B cell (primary cell): ENCODE data around the gene PPP2R2B. TPM values are rescaled to one million over a fixed set of nuclear protein-coding genes. Genes with fewer than 3 reads are reported as not detected.

Source experiments
- ATAC-seq: fragments of 200-7000 bp; cut with Tn5 transposase; one replicate; pipeline ENCODE4 v1.10.0; 2021; ENCODE audit warnings: low read depth, mild to moderate bottlenecking, moderate number of reproducible peaks, moderate library complexity
- CTCF ChIA-PET: fragments of 350-600 bp; sonication (Branson Sonifier 250); formaldehyde crosslinking; loops from one replicate; lab custom pipeline; 2021; ENCODE audit warnings: antibody characterized with exemption, inconsistent platforms; lab: Charles Lee
- POLR2A ChIA-PET: fragments of 350-600 bp; sonication (Branson Sonifier 250); formaldehyde crosslinking; loops from one replicate; lab custom pipeline; 2021; ENCODE audit warnings: antibody characterized with exemption; lab: Charles Lee
- DNase-seq: peaks from one replicate; pipeline ENCODE4 v3.0.0; 2013
- H2AFZ ChIP-seq: 2 replicates; pipeline ENCODE4 v1.6.1; 2012; ENCODE audit warnings: mild to moderate bottlenecking, low read depth, low read length; ENCODE audit not compliant: insufficient read depth, poor library complexity, severe bottlenecking
- H3K27ac ChIP-seq, 2 donors: 1 replicate in 1 of 2; 2 replicates in 1 of 2; pipeline ENCODE4 v1.5.1; 2012 to 2013; ENCODE audit warnings: low read length in 2 of 2, mild to moderate bottlenecking in 2 of 2, moderate library complexity in 1 of 2
- H3K27me3 ChIP-seq, 4 experiments: fragments of 200-600 bp in 1 of 4; sonication (generic) in 1 of 4; replicated peaks in 1 of 4; 1 replicate in 2 of 4; 2 replicates in 2 of 4; pipeline versions ENCODE4 v1.6.1 to v1.7.0; 2013 to 2016; ENCODE audit warnings: low read length in 3 of 4, mild to moderate bottlenecking in 2 of 4, mixed read lengths in 1 of 4, moderate library complexity in 1 of 4; ENCODE audit not compliant: insufficient read depth in 4 of 4, control insufficient read depth in 3 of 4; ENCODE audit errors: control extremely low read depth in 1 of 4
- H3K36me3 ChIP-seq, 2 experiments: replicated peaks in 1 of 2; 1 replicate in 1 of 2; 2 replicates in 1 of 2; pipeline versions ENCODE4 v1.6.1 to v1.7.1; 2013; ENCODE audit warnings: low read length in 1 of 2; ENCODE audit not compliant: insufficient read depth in 2 of 2, control insufficient read depth in 1 of 2; ENCODE audit errors: control extremely low read depth in 1 of 2, extremely low read depth in 1 of 2
- H3K4me1 ChIP-seq, 2 donors: fragments of 200-600 bp in 1 of 2; sonication (generic) in 1 of 2; 1 replicate in 1 of 2; 2 replicates in 1 of 2; pipeline versions ENCODE4 v1.5.1 to v1.6.1; 2013 to 2017; ENCODE audit warnings: low read length in 2 of 2; ENCODE audit not compliant: control insufficient read depth in 2 of 2, insufficient read depth in 2 of 2
- H3K4me2 ChIP-seq: replicated peaks from 2 replicates; pipeline ENCODE3; 2012; ENCODE audit warnings: mild to moderate bottlenecking, low read depth, low read length; ENCODE audit not compliant: poor library complexity, severe bottlenecking
- H3K4me3 ChIP-seq, 5 experiments: fragments of 200-600 bp in 1 of 5; sonication (generic) in 1 of 5; 1 replicate in 3 of 5; 2 replicates in 2 of 5; pipeline versions ENCODE4 v1.5.1 to v1.7.0; 2011 to 2016; ENCODE audit warnings: low read length in 4 of 5, mild to moderate bottlenecking in 4 of 5, low read depth in 2 of 5, control low read depth in 1 of 5, moderate library complexity in 1 of 5; ENCODE audit not compliant: insufficient read depth in 1 of 5; ENCODE audit errors: control extremely low read depth in 1 of 5, extremely low read depth in 1 of 5
- H3K79me2 ChIP-seq: fragments of 200-600 bp; sonication (generic); one replicate; pipeline ENCODE4 v1.6.0; 2016; ENCODE audit warnings: low read length; ENCODE audit not compliant: control insufficient read depth, insufficient read depth
- H3K9ac ChIP-seq: fragments of 200-600 bp; sonication (generic); 2 replicates; pipeline ENCODE4 v1.6.1; 2017; ENCODE audit warnings: mild to moderate bottlenecking, low read length, moderate library complexity
- H3K9me3 ChIP-seq, 3 donors: one replicate each; pipeline versions ENCODE4 v1.6.1 to v1.7.1; 2013; ENCODE audit warnings: low read length in 2 of 3; ENCODE audit not compliant: control insufficient read depth in 2 of 3, insufficient read depth in 1 of 3; ENCODE audit errors: control extremely low read depth in 1 of 3
- H4K20me1 ChIP-seq: 2 replicates; pipeline ENCODE4 v1.6.0; 2012; ENCODE audit warnings: mild to moderate bottlenecking, low read length; ENCODE audit not compliant: insufficient read depth, control insufficient read depth, poor library complexity, severe bottlenecking
- H3K27ac Mint-ChIP-seq: one replicate; pipeline ENCODE4 v1.8.0; 2021; ENCODE audit warnings: mixed read lengths
- H3K27me3 Mint-ChIP-seq: one replicate; pipeline ENCODE4 v1.8.0; 2021; ENCODE audit warnings: mixed read lengths
- H3K4me1 Mint-ChIP-seq: one replicate; pipeline ENCODE4 v1.8.0; 2021; ENCODE audit warnings: mixed read lengths
- H3K4me3 Mint-ChIP-seq: one replicate; pipeline ENCODE4 v1.8.0; 2021; ENCODE audit warnings: mixed read lengths
- H3K9me3 Mint-ChIP-seq: one replicate; pipeline ENCODE4 v1.8.0; 2022; ENCODE audit warnings: mixed read lengths; ENCODE audit not compliant: insufficient read depth
- CTCF ChIP-seq: fragments of 200-600 bp; IDR thresholded peaks from one replicate; pipeline ENCODE4 v1.8.0; 2022; ENCODE audit warnings: antibody characterized with exemption, mild to moderate bottlenecking
- EZH2 ChIP-seq: IDR thresholded peaks from 2 replicates; pipeline ENCODE4 v1.6.1; 2012; ENCODE audit warnings: borderline replicate concordance, low read depth, mild to moderate bottlenecking, moderate library complexity, low read length; ENCODE audit not compliant: insufficient read depth, poor library complexity, severe bottlenecking
- WGBS: methylation state at CpG from one replicate; pipeline ENCODE4 v1.1.5; 2013; ENCODE audit warnings: missing lambda C conversion rate; ENCODE audit not compliant: insufficient coverage; 5-methylcytosine and 5-hydroxymethylcytosine counted together
- intact Hi-C: fragments of 100-400 bp; cut with micrococcal nuclease; formaldehyde crosslinking; loops from one replicate; pipeline ENCODE4 v1.10.0; 2022
- polyA plus RNA-seq: library from polyadenylated mRNA; depleted of rRNA; stranded (reverse); fragments of >200 nt; gene quantifications from 2 replicates; pipeline ENCODE4 v1.2.3, GENCODE V29; 2012
- total RNA-seq, 2 donors: library from RNA; stranded (reverse); fragments of 120-200 nt in 1 of 2; gene quantifications; 1 replicate in 1 of 2; 2 replicates in 1 of 2; pipeline versions ENCODE4 v1.2.3 to v1.2.4, GENCODE V29; 2013 to 2022

PPP2R2B gene
- total and polyA plus RNA-seq, 2 donors (not counting 1 experiment from before 2014, with no cell fraction given) = 0.03 TPM; not detected in 1

- no peak for ATAC-seq
- H3K9ac ChIP-seq = no peak overlapping the region
- H3K36me3 ChIP-seq = no peaks in the 10 kb centered on the region
- H3K27ac ChIP-seq = no peak overlapping the region
- H3K27me3 ChIP-seq = peaks cover 0 to 3% (median 0%) of the 10 kb centered on the region in 4 experiments
- ChIA-PET CTCF (interaction anchor here (0.9 kb wide), 1 partner anchor 22 kb away, joined by 3 read pairs; no protein-coding TSS in a partner anchor), POLR2A (no interaction called here)
- H3K79me2 ChIP-seq = no peaks in the 10 kb centered on the region
- H3K9me3 ChIP-seq = no peaks in the 10 kb centered on the region
- H3K4me1 ChIP-seq = no peaks in the 10 kb centered on the region
- H2AFZ ChIP-seq = no peak overlapping the region
- intact Hi-C loops = no loop called here
- no peak for DNase-seq
- TF ChIP-seq CTCF = no peak
- TF ChIP-seq EZH2 = no peak
- H3K27me3 Mint-ChIP-seq = peaks cover 12% of the 10 kb centered on the region
- H3K4me3 ChIP-seq = no peak overlapping the region
- no peak overlapping the region for H3K27ac Mint-ChIP-seq
- no peak overlapping the region for H3K4me2 ChIP-seq
- H3K4me3 Mint-ChIP-seq = no peak overlapping the region
- H3K9me3 Mint-ChIP-seq = no peaks in the 10 kb centered on the region
- H3K4me1 Mint-ChIP-seq = peaks cover 3% of the 10 kb centered on the region
- no CpG with 5 or more reads among the region's 2 CpGs for WGBS
- H4K20me1 ChIP-seq = no peaks in the 10 kb centered on the region
Measured at GRCh38 chr5:146564007-146564762, 314.4 kb downstream of the PPP2R2B start.

- Mint-ChIP-seq H3K4me1 (peaks cover 3% of the 10 kb centered on the region), H3K9me3 (no peaks in the 10 kb centered on the region), H3K27ac (no peak overlapping the region), H3K4me3 (no peak overlapping the region), H3K27me3 (peaks cover 12% of the 10 kb centered on the region)
- Histone ChIP-seq H3K4me1 (no peaks in the 10 kb centered on the region), H3K27ac (no peak overlapping the region), H2AFZ (no peak overlapping the region), H3K4me2 (no peak overlapping the region), H3K79me2 (no peaks in the 10 kb centered on the region), H4K20me1 (no peaks in the 10 kb centered on the region), H3K9ac (no peak overlapping the region), H3K36me3 (no peaks in the 10 kb centered on the region), H3K9me3 (no peaks in the 10 kb centered on the region), H3K4me3 (no peak overlapping the region), H3K27me3 (peaks cover 0 to 3% (median 0%) of the 10 kb centered on the region in 4 experiments)
- CTCF ChIA-PET = interaction anchor here (1.3 kb wide), 1 partner anchor 21 kb away, joined by 3 read pairs; no protein-coding TSS in a partner anchor
- POLR2A ChIA-PET = no interaction called here
- 97% methylated on average over 4 of the region's 4 CpGs for WGBS
- ATAC-seq = no peak
- TF ChIP-seq CTCF = no peak
- TF ChIP-seq EZH2 = no peak
- intact Hi-C loops = no loop called here
- DNase-seq = no peak
Measured at GRCh38 chr5:146562461-146562860, 316.1 kb downstream of the PPP2R2B start.
